Liver (tissue), 3 donors: Measurements from ENCODE around the gene C2CD4D.

ENCODE experiments used
- CTCF ChIP-seq: fragments of 150-350 bp; IDR thresholded peaks from 2 replicates; pipeline ENCODE4 v1.5.1; 2017; ENCODE audit warnings: improper control_type of control experiment, low read depth, low read length; ENCODE audit not compliant: missing input control
- EGR1 ChIP-seq, 2 donors: IDR thresholded peaks; 2 replicates each; pipeline ENCODE4 v1.6.1; 2016 to 2018; ENCODE audit warnings: antibody characterized with exemption in 2 of 2, low read depth in 2 of 2
- FOXA1 ChIP-seq: IDR thresholded peaks from 2 replicates; pipeline ENCODE4 v1.6.1; 2016; ENCODE audit warnings: antibody characterized with exemption
- GABPA ChIP-seq, 2 donors: IDR thresholded peaks in 1 of 2; conservative IDR thresholded peaks in 1 of 2; 2 replicates each; pipeline ENCODE4 v1.6.1; 2016; ENCODE audit warnings: antibody characterized with exemption in 2 of 2, mild to moderate bottlenecking in 1 of 2, moderate library complexity in 1 of 2
- HNF4A ChIP-seq, 2 donors: conservative IDR thresholded peaks; 2 replicates each; pipeline ENCODE4 v1.6.1; 2016; ENCODE audit warnings: antibody characterized with exemption in 2 of 2, mild to moderate bottlenecking in 2 of 2
- REST ChIP-seq: IDR thresholded peaks from 2 replicates; pipeline ENCODE4 v1.6.1; 2016; ENCODE audit warnings: antibody characterized with exemption, mild to moderate bottlenecking
- SP1 ChIP-seq: IDR thresholded peaks from 2 replicates; pipeline ENCODE4 v1.6.1; 2018; ENCODE audit warnings: antibody characterized with exemption, mild to moderate bottlenecking
- TAF1 ChIP-seq: conservative IDR thresholded peaks from 2 replicates; pipeline ENCODE4 v1.6.1; 2016; ENCODE audit warnings: antibody characterized with exemption, mild to moderate bottlenecking
- YY1 ChIP-seq: IDR thresholded peaks from 2 replicates; pipeline ENCODE4 v1.6.1; 2016; ENCODE audit warnings: antibody characterized with exemption, mild to moderate bottlenecking
- TF ChIP-seq, protein P1 (sequence below): IDR thresholded peaks from 2 replicates; pipeline ENCODE4 v1.6.1; 2016; ENCODE audit warnings: antibody characterized with exemption
- donor health status: healthy.
- donor health status: healthy.

- no peak for TF ChIP-seq GABPA (IDR thresholded peaks at IDR 0.05 in 1 of 2, conservative IDR thresholded peaks at IDR 0.05 in 1 of 2)
- no peak for TF ChIP-seq CTCF
- no peak for TF ChIP-seq FOXA1
- TF ChIP-seq YY1: no peak
- TF ChIP-seq, protein P1, sequence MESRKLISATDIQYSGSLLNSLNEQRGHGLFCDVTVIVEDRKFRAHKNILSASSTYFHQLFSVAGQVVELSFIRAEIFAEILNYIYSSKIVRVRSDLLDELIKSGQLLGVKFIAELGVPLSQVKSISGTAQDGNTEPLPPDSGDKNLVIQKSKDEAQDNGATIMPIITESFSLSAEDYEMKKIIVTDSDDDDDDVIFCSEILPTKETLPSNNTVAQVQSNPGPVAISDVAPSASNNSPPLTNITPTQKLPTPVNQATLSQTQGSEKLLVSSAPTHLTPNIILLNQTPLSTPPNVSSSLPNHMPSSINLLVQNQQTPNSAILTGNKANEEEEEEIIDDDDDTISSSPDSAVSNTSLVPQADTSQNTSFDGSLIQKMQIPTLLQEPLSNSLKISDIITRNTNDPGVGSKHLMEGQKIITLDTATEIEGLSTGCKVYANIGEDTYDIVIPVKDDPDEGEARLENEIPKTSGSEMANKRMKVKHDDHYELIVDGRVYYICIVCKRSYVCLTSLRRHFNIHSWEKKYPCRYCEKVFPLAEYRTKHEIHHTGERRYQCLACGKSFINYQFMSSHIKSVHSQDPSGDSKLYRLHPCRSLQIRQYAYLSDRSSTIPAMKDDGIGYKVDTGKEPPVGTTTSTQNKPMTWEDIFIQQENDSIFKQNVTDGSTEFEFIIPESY: no peak
- no peak for TF ChIP-seq SP1
- no peak for TF ChIP-seq HNF4A (conservative IDR thresholded peaks at IDR 0.05)
- no peak for TF ChIP-seq REST
- TF ChIP-seq TAF1: no peak
- no peak for TF ChIP-seq EGR1 (IDR thresholded peaks at IDR 0.05; ENCODE audit: low read depth in 2 of 2)
Observed at GRCh38 chr1:151807766-151808165, 31.9 kb downstream of the C2CD4D start.
